OCI-LY1 (cell line): ENCODE results near the gene LIFR.

Source experiments
- CTCF ChIP-seq: fragments of 200-600 bp; sonication (generic), shearing (Covaris generic); IDR thresholded peaks from 2 replicates; pipeline ENCODE4 v1.5.1; 2017; ENCODE audit warnings: mild to moderate bottlenecking, antibody characterized with exemption, low read length, moderate library complexity, mixed read lengths
- EZH2 ChIP-seq: fragments of 200-600 bp; sonication (generic), shearing (Covaris generic); IDR thresholded peaks from 2 replicates; pipeline ENCODE4 v1.8.0; 2017; ENCODE audit warnings: borderline replicate concordance, mixed run types, mild to moderate bottlenecking, antibody characterized with exemption, low read length, moderate library complexity, mixed read lengths

GRCh38 chr5:38585816-38586215 is 29.4 kb upstream of the LIFR start:
- no peak for TF ChIP-seq CTCF
- no peak for TF ChIP-seq EZH2
